Caki2 (cell line): Measurements from ENCODE around the gene RALGAPA1. TPM values are rescaled to one million over a fixed set of nuclear protein-coding genes. Genes with fewer than 3 reads are reported as not detected.

Source experiments
- total RNA-seq: library from RNA; depleted of rRNA; stranded (reverse); fragments of >200 nt; shearing (Covaris generic); gene quantifications from 2 replicates; pipeline ENCODE4 v1.2.3, GENCODE V29; 2014; ENCODE audit warnings: low replicate concordance; rRNA removed

RALGAPA1 gene
- total RNA-seq, 1 experiment from 2014 or later, result 5.8 TPM

Other genes with a start within 250 kb of the RALGAPA1 start
- 1.2 and 17.6 TPM in 2 replicates for gene BRMS1L, start 17.0 kb upstream of the RALGAPA1 start, total RNA-seq